Muscle of back (tissue), 11 donors: ENCODE results near the gene AGBL1. TPM values are rescaled to one million over a fixed set of nuclear protein-coding genes. Genes with fewer than 3 reads are reported as not detected.
"Not testable (repeated sequence)": the region's sequence is repeated elsewhere in the genome, so short reads cannot be mapped to it uniquely, and the experiment has no call there.

Source experiments
- DNase-seq, 3 donors: peaks; one replicate each; pipeline versions ENCODE4 v3.0.0 to v3.0.0-alpha.2; 2013
- polyA plus RNA-seq, 10 donors: library from polyadenylated mRNA; unstranded; fragments of 120-200 nt; gene quantifications; one replicate each; pipeline ENCODE4 v1.2.1, GENCODE V29; 2013; ENCODE audit not compliant: insufficient read length in 10 of 10

AGBL1 gene
- polyA plus RNA-seq, 10 donors: 4.3 to 22.4 (median 17.0) TPM

- DNase-seq: no peak
These were observed 852.8 kb downstream of the AGBL1 start for GRCh38 chr15:86932456-86932855.

- DNase-seq: no peak
These were observed 856.2 kb downstream of the AGBL1 start for GRCh38 chr15:86935841-86936240.

GRCh38 chr15:86942285-86942684, 862.6 kb downstream of the AGBL1 start:
- no peak for DNase-seq

- DNase-seq: no peak
These were observed 869.0 kb downstream of the AGBL1 start for GRCh38 chr15:86948719-86949118.

- no peak for DNase-seq
These were observed 879.6 kb downstream of the AGBL1 start for GRCh38 chr15:86959254-86959653.

- DNase-seq: no peak
These were observed 882.0 kb downstream of the AGBL1 start for GRCh38 chr15:86961669-86962068.

- no peak for DNase-seq
These were observed 884.6 kb downstream of the AGBL1 start for GRCh38 chr15:86964271-86964670.

- no peak for DNase-seq
These were observed 888.6 kb downstream of the AGBL1 start for GRCh38 chr15:86968244-86968643.

- DNase-seq: no peak
These were observed 889.7 kb downstream of the AGBL1 start for GRCh38 chr15:86969364-86969763.

GRCh38 chr15:86973284-86973844, 893.7 kb downstream of the AGBL1 start:
- DNase-seq: no peak

GRCh38 chr15:86988033-86988432, 908.4 kb downstream of the AGBL1 start:
- no peak for DNase-seq

- DNase-seq: no peak
These were observed 942.1 kb downstream of the AGBL1 start for GRCh38 chr15:87021751-87022150.

GRCh38 chr15:87031540-87032230, 952.0 kb downstream of the AGBL1 start:
- no peak for DNase-seq

GRCh38 chr15:87032295-87032694, 952.6 kb downstream of the AGBL1 start:
- DNase-seq: no peak

- no peak for DNase-seq
These were observed 953.4 kb downstream of the AGBL1 start for GRCh38 chr15:87033056-87033455.

GRCh38 chr15:87034886-87035285, 955.2 kb downstream of the AGBL1 start:
- no peak for DNase-seq

- DNase-seq: peak in 1 of 3 donors; percentile 5
These were observed 958.7 kb downstream of the AGBL1 start for GRCh38 chr15:87038404-87038803.

- DNase-seq: not testable (repeated sequence)
These were observed 962.9 kb downstream of the AGBL1 start for GRCh38 chr15:87042619-87043018.

- DNase-seq: no peak
These were observed 966.1 kb downstream of the AGBL1 start for GRCh38 chr15:87045746-87046145.

GRCh38 chr15:87047203-87047965, 967.7 kb downstream of the AGBL1 start:
- no peak for DNase-seq
